NCI-H82 treated with DMSO at 0.1 percent for 48 hours (cell line): ENCODE measurements around the gene HSD17B10.
"Not testable (repeated sequence)": the region's sequence is repeated elsewhere in the genome, so short reads cannot be mapped to it uniquely, and the experiment has no call there.

ENCODE experiments used
- DNase-seq: peaks from one replicate; lab custom pipeline; 2025; ENCODE audit not compliant: unreplicated experiment; lab: John Stamatoyannopoulos, UW

Gene HSD17B10

GRCh38 chrX:53433651-53434639, at the start of gene HSD17B10:
Gene HSD17B10, minus strand, starts transcription at chrX:53434370. Its CDS starts 25 bp downstream, at chrX:53434345.
- DNase-seq: peak; percentile 67

GRCh38 chrX:53483416-53483815, 49.2 kb upstream of the HSD17B10 start:
- no peak for DNase-seq

GRCh38 chrX:53481816-53482465, 47.8 kb upstream of the HSD17B10 start:
- DNase-seq: peak; percentile 24

GRCh38 chrX:53481093-53481492, 46.9 kb upstream of the HSD17B10 start:
- no peak for DNase-seq

DNA sequence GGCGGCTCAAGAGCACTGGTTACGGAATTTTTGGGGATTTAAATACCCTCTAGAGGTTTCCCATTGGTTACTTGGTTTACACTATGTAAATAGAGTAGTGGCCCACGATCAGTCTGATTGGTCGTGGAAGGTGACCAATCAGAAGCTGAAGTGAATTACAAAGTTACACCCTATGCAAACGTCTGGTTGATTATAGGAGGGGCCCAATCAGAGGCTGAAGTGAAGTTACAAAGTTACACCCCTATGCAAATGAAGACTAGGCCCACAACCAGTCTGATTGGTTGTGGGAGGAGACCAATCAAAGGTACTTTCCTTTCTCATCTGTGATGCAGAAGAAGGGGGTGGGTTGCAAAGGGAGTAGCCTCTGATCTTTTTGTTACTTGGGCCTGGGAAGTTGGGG, 45.1 kb upstream of the HSD17B10 start:
- no peak for DNase-seq

- no peak for DNase-seq
Measured at GRCh38 chrX:53476371-53476770, 42.2 kb upstream of the HSD17B10 start.

GRCh38 chrX:53474707-53475106, 40.5 kb upstream of the HSD17B10 start:
- no peak for DNase-seq

DNA sequence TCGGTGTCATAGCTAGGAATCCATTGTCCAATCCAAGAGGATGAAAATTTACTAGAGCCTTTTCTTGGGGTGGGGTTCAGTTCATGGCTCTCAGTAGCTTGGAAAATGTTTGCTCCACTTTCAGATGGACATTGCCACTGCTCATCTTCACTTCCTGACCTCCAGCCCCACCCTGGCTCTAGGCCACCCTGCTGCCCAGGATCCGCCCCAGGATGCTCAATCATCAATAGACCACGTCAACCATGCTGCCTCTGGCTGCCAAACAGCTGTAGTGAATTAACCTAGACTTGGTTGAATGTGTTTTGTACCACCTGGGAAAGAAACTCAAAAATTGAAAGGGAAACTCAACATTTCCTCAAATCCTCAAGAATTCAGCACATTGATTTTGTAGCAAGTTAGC, 37.2 kb upstream of the HSD17B10 start:
- DNase-seq: no peak

DNA sequence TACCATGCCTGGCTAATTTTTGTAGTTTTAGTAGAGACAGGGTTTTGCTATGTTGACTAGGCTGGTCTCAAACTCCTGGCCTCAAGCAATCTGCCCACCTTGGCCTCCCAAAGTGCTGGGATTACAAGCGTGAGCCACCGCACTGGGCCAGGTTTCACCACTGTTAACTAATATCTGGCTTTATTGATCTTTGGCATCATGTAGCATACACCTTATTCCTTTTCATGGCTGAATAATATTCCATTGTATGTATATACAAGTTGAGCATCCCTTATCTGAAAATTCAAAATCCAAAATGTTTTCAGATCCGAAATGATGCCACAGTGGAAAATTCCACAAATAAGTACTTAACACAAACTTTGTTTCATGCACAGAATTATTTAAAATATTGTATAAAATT, 34.5 kb upstream of the HSD17B10 start:
- DNase-seq: not testable (repeated sequence)

- no peak for DNase-seq
Measured at GRCh38 chrX:53458082-53458481, 23.9 kb upstream of the HSD17B10 start.

- no peak for DNase-seq
Measured at GRCh38 chrX:53456254-53456653, 22.1 kb upstream of the HSD17B10 start.

DNA sequence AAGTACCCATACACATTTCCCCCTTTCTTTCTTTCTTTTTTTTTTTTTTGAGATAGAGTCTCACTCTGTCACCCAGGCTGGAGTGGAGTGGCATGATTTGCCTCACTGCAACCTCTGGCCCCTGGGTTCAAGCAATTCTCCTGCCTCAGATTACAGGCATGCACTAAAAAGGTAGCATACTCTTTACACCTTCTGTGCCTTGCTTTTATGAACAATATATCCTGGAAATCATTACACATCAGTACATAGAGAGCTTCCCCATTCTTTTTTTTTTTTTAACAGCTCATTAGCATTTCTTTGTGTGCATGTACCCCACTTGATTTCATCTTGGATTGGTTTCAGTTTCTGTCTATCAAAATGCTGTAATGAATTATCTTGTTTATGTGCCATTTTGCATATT, 18.6 kb upstream of the HSD17B10 start:
- no peak for DNase-seq

DNA sequence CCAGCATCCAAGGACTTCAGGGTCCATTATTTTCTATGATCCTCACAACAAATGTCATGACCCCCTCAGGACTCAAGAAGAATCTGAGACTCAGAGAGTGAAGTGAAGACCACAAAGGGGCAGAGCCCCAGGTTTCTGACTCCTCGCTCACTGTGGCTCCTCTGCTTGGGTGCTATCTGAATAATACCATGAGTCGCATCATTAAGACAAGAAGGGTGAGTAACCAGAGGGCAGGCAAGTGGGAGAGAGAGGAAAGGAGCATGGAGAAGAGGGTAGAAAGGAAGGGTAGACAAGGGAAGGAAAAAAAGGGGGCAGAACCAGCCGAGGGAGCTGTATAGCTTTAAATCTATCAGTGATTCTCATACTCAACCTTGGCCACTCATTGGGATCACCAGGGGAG, 15.5 kb upstream of the HSD17B10 start:
- no peak for DNase-seq

GRCh38 chrX:53447441-53447840, 13.3 kb upstream of the HSD17B10 start:
- no peak for DNase-seq

DNA sequence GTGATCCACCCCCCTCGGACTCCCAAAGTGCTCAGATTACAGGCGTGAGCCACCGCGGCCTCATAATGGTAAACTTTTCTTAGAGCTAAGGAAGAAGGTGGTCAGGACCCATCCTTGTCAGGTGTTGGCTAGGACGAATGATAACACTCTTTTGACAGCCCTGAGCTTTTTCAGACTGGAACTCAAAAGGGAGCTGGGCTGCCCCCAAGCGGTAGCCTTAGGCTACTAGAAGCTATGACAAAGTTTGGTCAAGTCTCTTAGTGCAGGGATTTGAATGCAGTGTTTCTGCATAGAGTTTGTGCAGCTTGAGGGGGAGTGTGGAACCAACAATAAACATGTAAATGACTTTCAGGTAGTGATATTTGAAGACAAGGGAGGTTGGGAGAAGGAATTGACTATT, 11.8 kb upstream of the HSD17B10 start:
- DNase-seq: no peak

DNA sequence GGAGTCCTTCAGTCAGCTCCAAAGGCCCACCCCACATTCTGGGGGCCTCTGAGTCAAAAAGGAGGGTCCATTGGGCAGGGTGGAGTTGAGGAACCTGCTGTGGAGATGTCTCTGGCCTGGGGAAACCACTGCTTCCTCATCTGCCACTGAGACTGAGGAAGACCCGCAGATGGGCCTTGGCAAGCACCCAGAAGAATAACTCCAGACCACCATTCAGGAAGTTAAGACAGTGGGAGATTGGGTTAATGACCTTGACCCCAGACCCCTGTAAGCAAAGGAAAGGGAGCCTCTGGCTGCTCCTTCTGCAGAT, 8.1 kb upstream of the HSD17B10 start:
- no peak for DNase-seq

GRCh38 chrX:53441531-53442321, 7.6 kb upstream of the HSD17B10 start:
- DNase-seq: peak; percentile 27

DNA sequence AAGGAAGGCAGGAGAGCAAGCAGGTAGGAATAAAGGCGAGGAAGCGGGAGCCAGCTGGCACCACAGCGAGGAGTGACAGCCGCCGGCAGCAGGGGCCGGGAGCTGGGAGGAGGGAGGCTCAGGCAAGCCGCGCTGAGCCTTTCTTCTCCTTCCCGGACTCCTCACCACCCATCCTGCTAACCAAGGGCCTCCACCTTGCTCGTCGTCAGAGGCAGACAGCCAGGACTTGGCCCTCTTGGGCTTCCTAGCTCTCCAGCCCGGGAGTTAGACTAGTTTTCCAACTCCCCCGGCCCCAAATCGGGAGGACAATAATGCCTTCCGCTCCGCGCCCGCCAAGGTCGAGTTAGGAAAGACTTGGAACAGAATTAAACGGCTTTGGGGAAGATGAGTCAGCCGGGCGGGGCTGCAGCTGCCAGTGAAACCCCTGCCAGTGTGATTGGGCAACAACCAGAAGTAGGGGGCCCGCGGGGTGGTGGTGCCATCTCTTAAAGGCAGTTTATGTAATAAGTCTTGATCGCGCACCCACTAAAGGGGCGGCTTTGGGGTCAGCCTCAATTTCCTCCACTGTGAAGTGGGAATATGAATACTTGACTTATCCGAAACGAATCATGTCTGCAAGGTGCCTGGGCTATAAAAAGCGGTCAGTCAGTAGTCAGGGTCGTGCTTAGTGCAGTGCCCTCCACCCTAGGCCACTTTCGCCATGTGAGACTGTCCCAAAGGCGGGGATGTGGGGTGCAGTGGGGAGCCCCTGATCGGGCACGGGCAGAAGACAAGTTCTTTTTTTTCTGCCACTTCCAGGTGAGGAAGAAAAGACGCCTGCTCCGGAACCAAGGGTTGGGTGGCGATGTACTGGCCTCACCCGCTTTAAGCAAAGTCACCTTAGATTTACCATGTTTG, 6.7 kb upstream of the HSD17B10 start:
- peak; percentile 14 for DNase-seq

- DNase-seq: no peak
Measured at GRCh38 chrX:53440101-53440500, 5.9 kb upstream of the HSD17B10 start.

- no peak for DNase-seq
Measured at GRCh38 chrX:53438832-53439230, 4.7 kb upstream of the HSD17B10 start.
